K562 (cell line): ENCODE data around the gene KLRC2.
"Not testable (repeated sequence)": the region's sequence is repeated elsewhere in the genome, so short reads cannot be mapped to it uniquely, and the experiment has no call there.

ENCODE experiments used
- JUND ChIP-seq, 2 experiments: IDR thresholded peaks; 2 replicates in 1 of 2; 3 replicates in 1 of 2; pipeline ENCODE4 v1.6.1; 2011; ENCODE audit warnings: borderline replicate concordance in 2 of 2, low read depth in 2 of 2, low read length in 2 of 2, improper control_type of control experiment in 1 of 2, missing biosample characterization in 1 of 2, missing genetic modification characterization in 1 of 2, missing genetic modification reagents in 1 of 2
- SIX5 ChIP-seq, 2 experiments: IDR thresholded peaks; 2 replicates each; pipeline ENCODE4 v1.6.1; 2011; ENCODE audit warnings: low read length in 2 of 2, borderline replicate concordance in 1 of 2, low read depth in 1 of 2, mild to moderate bottlenecking in 1 of 2, moderate library complexity in 1 of 2; ENCODE audit not compliant: insufficient read depth in 1 of 2

- not testable (repeated sequence) for TF ChIP-seq JUND (IDR thresholded peaks at IDR 0.05; ENCODE audit: borderline replicate concordance, low read depth, low read length); JUND (tag; IDR thresholded peaks at IDR 0.05; ENCODE audit: borderline replicate concordance, low read depth, low read length); SIX5 (IDR thresholded peaks at IDR 0.05; ENCODE audit: borderline replicate concordance in 1 of 2, insufficient read depth in 1 of 2, low read depth in 1 of 2, low read length in 2 of 2)
These were observed 5.2 kb downstream of the KLRC2 start for GRCh38 chr12:10430623-10431022.
